Testis (tissue), 3 donors: ENCODE data around the gene PEX26. TPM values are rescaled to one million over a fixed set of nuclear protein-coding genes. Genes with fewer than 3 reads are reported as not detected.

Experiments
- DNase-seq: peaks from one replicate; pipeline ENCODE4 v3.0.0-alpha.2; 2019
- H3K27ac ChIP-seq, 2 donors: fragments of 200-600 bp; sonication (generic); one replicate each; pipeline ENCODE4 v1.5.1; 2019
- H3K27me3 ChIP-seq: fragments of 200-600 bp; sonication (generic); one replicate; pipeline ENCODE4 v1.5.1; 2019
- H3K36me3 ChIP-seq: fragments of 200-600 bp; sonication (generic); one replicate; pipeline ENCODE4 v1.5.1; 2017; ENCODE audit warnings: low read depth; ENCODE audit errors: missing control alignments
- H3K4me1 ChIP-seq: fragments of 200-600 bp; sonication (generic); one replicate; pipeline ENCODE4 v1.5.1; 2019
- H3K4me3 ChIP-seq, 2 donors: fragments of 200-600 bp; sonication (generic); one replicate each; pipeline ENCODE4 v1.5.1; 2017 to 2019
- H3K9me3 ChIP-seq: fragments of 200-600 bp; sonication (generic); one replicate; pipeline ENCODE4 v1.5.1; 2017
- POLR2A ChIP-seq: fragments of 450-650 bp; IDR thresholded peaks from one replicate; pipeline ENCODE4 v1.6.1; 2017; ENCODE audit warnings: antibody characterized with exemption, mild to moderate bottlenecking, moderate library complexity
- WGBS, 2 donors: methylation state at CpG; one replicate each; pipeline ENCODE4 v1.1.5; 2018; 5-methylcytosine and 5-hydroxymethylcytosine counted together
- intact Hi-C: fragments of 100-400 bp; cut with DNase I; formaldehyde crosslinking; loops from one replicate; pipeline ENCODE4 v1.15.1; 2023; ENCODE audit warnings: low total_unique reads
- polyA plus RNA-seq: library from polyadenylated mRNA; stranded (reverse); fragments of 350-450 nt; fragmentation: Illumina TruSeq; extraction: RNeasy Lipid Tissue Mini Kit (QIAGEN cat#74804); gene quantifications from one replicate; pipeline ENCODE4 v1.2.3, GENCODE V29; 2014; ENCODE audit warnings: low read depth, low replicate concordance; ENCODE audit not compliant: insufficient read depth
- total RNA-seq, 2 donors: library from RNA; depleted of rRNA; stranded (reverse); fragments of >200 nt; gene quantifications; one replicate each; pipeline ENCODE4 v1.2.3, GENCODE V29; 2016
- TF ChIP-seq, protein P1 (sequence below), 3 experiments: fragments of 450-650 bp in 2 of 3; fragments of 200-600 bp in 1 of 3; sonication (generic) in 1 of 3; IDR thresholded peaks; one replicate each; pipeline ENCODE4 v1.5.1; 2016 to 2019; ENCODE audit warnings: antibody characterized with exemption in 3 of 3, mild to moderate bottlenecking in 2 of 3, moderate library complexity in 1 of 3

PEX26 gene
- total and polyA plus RNA-seq, 3 donors from 2014 or later: 16.8 to 33.4 (median 29.1) TPM

DNA sequence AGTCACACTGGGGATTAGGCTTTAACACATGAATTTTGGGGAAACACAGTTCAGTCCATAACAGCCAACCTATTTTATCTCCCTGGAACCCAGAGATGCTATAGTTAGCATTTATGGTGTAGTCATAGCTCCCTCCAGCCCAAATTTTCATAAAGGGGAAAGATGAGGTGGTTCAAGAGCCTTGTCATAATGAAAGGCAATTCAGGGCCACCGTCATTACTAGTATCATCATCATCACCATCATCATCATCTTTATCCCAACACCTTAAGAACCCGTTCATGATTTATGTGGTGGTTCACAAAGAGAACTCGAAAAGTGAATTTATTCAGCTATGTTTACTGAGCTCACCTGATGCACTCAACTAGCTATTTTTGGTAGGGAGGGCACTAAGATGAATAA is 30.4 kb downstream of the PEX26 start:
- H3K9me3 ChIP-seq: no peaks in the 10 kb centered on the region
- DNase-seq: no peak
- TF ChIP-seq, protein P1, sequence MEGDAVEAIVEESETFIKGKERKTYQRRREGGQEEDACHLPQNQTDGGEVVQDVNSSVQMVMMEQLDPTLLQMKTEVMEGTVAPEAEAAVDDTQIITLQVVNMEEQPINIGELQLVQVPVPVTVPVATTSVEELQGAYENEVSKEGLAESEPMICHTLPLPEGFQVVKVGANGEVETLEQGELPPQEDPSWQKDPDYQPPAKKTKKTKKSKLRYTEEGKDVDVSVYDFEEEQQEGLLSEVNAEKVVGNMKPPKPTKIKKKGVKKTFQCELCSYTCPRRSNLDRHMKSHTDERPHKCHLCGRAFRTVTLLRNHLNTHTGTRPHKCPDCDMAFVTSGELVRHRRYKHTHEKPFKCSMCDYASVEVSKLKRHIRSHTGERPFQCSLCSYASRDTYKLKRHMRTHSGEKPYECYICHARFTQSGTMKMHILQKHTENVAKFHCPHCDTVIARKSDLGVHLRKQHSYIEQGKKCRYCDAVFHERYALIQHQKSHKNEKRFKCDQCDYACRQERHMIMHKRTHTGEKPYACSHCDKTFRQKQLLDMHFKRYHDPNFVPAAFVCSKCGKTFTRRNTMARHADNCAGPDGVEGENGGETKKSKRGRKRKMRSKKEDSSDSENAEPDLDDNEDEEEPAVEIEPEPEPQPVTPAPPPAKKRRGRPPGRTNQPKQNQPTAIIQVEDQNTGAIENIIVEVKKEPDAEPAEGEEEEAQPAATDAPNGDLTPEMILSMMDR (IDR thresholded peaks at IDR 0.05): no peak
- no peak for TF ChIP-seq POLR2A
- H3K4me1 ChIP-seq: peaks cover 12% of the 10 kb centered on the region
- no peak overlapping the region for H3K4me3 ChIP-seq
- no peaks in the 10 kb centered on the region for H3K36me3 ChIP-seq
- intact Hi-C loops: no loop called here
- H3K27ac ChIP-seq: no peak overlapping the region
- 91 to 94% methylated on average over 3 of the region's 3 CpGs for WGBS, 2 donors
- no peaks in the 10 kb centered on the region for H3K27me3 ChIP-seq

DNA sequence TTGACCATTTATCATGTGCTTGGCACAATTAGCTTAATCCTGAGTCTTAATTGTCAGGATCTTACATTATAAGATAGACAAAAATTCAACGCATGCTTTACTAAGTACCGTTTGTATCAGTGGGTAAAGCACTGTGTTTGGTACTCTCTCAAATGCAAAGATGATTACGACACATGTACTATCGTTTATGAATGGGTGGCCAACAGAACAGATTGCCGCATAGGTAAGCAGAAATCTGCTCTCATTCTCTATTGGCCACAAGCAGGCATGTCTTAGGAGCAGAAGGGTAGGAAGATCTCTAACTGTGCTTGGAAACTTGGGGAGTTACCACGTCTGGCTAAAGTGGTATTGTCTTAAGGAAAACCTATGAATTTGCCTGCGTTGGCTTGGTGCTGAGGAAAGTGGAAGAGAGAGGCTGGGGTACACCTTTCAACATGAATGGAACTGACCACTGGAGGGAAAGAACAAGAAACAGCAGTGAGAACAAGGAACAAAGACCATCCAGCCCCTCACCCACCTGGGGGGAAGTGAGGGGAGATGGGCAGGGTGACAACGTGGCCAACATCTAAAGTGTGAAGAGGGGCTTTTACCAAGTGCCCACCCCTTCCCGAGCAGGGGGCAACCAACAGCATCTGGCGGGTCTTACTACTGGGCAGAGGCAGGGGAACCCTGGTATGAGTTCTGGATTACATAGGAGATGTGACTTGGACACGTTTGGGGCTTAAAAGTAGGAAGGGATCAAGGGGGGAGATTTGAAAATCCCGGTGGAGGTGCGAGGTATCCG is 31.8 kb downstream of the PEX26 start:
- Histone ChIP-seq H3K9me3 (no peaks in the 10 kb centered on the region), H3K36me3 (no peaks in the 10 kb centered on the region), H3K4me3 (peak overlapping the region in 1 of 2 donors; percentile 59), H3K27me3 (no peaks in the 10 kb centered on the region), H3K27ac (no peak overlapping the region), H3K4me1 (peaks cover 12% of the 10 kb centered on the region)
- intact Hi-C loops: no loop called here
- 40 to 53% methylated on average over 14 of the region's 14 CpGs for WGBS, 2 donors
- DNase-seq: no peak
- TF ChIP-seq POLR2A: no peak
- TF ChIP-seq, protein P1 (IDR thresholded peaks at IDR 0.05): no peak

DNA sequence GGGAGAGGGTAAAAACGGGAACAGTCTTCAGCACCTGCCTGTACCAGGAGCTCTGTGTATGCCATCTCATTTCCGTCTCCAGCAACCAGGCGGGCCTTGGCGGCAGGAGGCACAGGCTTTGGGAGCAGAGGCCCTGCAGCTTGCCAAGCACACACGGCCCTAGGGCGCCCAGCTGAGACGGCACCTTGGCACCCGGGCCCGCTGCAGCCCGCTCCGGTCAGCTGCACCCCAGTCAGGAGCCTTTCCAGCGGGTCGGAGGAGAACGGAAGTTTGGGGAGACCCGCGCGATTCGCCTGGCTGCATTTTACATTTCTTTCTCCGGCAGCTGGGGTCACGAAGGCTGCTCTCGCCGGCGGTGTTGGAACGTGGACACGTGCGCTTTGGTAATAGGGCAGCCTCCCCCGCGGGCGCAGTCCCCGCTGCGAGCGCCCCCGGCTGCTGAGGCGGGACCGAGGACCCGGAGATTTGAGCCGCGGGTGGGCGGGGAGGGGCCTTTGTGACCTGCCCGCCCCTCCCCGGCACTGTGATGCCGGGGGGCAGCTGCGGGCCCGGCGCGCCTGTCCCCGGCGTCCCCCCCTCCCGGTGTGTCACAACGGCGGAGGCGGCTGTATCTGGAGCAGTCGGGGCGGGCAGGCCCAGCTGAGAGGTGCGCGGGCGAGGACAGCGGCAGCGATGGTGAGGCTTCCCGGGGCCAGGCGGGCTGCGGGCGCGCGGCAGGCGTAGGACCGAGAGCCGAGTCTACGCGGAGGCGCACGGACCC is 32.6 kb downstream of the PEX26 start, which contains the start of gene TUBA8:
Gene TUBA8, plus strand, starts transcription at position 616 of the 760 bp plus-strand sequence. Its CDS starts 57 bp downstream, at position 673.
- Histone ChIP-seq H3K27ac (no peak within 1 kb of the TSS), H3K27me3 (no peaks in the 10 kb centered on the region), H3K9me3 (no peaks in the 10 kb centered on the region), H3K4me1 (peaks cover 12% of the 10 kb centered on the region), H3K4me3 (peak within 1 kb of the TSS; percentile 47 to 59), H3K36me3 (no peaks in the 10 kb centered on the region)
- peak; percentile 44 for DNase-seq
- TF ChIP-seq, protein P1 (IDR thresholded peaks at IDR 0.05): no peak
- TF ChIP-seq POLR2A: no peak
- 0 to 1% methylated on average over 33 to 49 of the region's 72 CpGs for WGBS, 2 donors
- intact Hi-C loops: no loop called here

DNA sequence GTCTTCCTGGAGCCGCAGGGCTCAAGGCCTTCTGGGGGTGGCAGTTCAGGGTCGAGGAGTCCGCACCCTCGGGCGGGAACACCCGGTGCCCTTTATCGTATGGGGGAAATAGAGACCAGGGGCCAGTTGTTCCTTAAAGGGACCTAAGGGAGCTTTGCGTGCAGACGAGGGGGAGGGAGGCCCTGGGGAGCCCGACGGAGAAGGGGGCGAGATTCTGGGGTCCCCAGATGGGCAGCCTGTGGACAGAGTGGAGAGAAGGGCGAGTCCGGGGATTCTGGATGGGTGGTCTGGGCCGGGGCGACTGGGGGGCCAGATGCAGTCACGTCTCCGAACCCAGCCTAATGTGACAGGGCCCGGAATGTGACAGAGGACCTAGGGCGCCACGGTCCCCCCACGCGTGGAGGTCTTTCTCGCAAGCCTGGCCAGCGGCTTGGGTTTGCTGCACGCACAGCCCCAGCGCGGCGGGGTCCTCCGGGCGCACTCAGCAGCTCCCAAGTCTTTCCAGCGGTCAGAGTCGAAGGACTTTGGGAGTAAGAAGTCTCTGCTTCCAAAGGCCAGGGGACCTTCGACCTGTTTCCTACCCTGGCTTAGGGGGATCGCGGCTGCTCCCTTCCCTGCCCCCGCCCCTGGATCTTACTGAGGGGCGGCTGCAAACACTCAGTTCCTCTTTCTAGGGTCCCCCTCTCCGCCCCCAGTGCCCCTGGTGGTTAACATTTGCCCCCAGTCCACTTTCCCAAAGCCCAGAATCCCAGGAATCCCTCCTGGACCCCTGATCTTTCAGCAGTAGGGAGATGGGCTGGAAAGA is 33.4 kb downstream of the PEX26 start:
- no peaks in the 10 kb centered on the region for H3K27me3 ChIP-seq
- H3K4me3 ChIP-seq: peak overlapping the region; percentile 47 to 59
- H3K36me3 ChIP-seq: no peaks in the 10 kb centered on the region
- H3K9me3 ChIP-seq: no peaks in the 10 kb centered on the region
- WGBS, 2 donors: 28 to 35% methylated on average over 24 to 38 of the region's 39 CpGs
- H3K27ac ChIP-seq: no peak overlapping the region
- TF ChIP-seq, protein P1 (IDR thresholded peaks at IDR 0.05): no peak
- TF ChIP-seq POLR2A: no peak
- intact Hi-C loops: no loop called here
- H3K4me1 ChIP-seq: peaks cover 12% of the 10 kb centered on the region
- no peak for DNase-seq
